H9 (cell line): ENCODE measurements around the gene CHST13. TPM values are rescaled to one million over a fixed set of nuclear protein-coding genes. Genes with fewer than 3 reads are reported as not detected.

Experiments
- DNase-seq: peaks from one replicate; pipeline ENCODE4 v3.0.0-alpha.2; 2017
- H2AFZ ChIP-seq: one replicate; pipeline ENCODE4 v1.6.1; 2013; ENCODE audit warnings: mild to moderate bottlenecking, low read length, control low read depth, moderate library complexity
- H2AK5ac ChIP-seq: 2 replicates; pipeline ENCODE4 v1.6.1; 2013; ENCODE audit warnings: low read length, control low read depth, mixed read lengths; ENCODE audit not compliant: insufficient read length
- H2BK120ac ChIP-seq: one replicate; pipeline ENCODE4 v1.6.1; 2013; ENCODE audit warnings: low read depth, mild to moderate bottlenecking, low read length, control low read depth, inconsistent platforms; ENCODE audit not compliant: poor library complexity, severe bottlenecking
- H2BK12ac ChIP-seq: 2 replicates; pipeline ENCODE4 v1.6.1; 2013; ENCODE audit warnings: low read length, control low read depth, mixed read lengths, low read depth; ENCODE audit not compliant: insufficient read length
- H2BK15ac ChIP-seq: 2 replicates; pipeline ENCODE4 v1.6.1; 2013; ENCODE audit warnings: low read depth, low read length, control low read depth
- H2BK20ac ChIP-seq: one replicate; pipeline ENCODE4 v1.6.1; 2013; ENCODE audit warnings: low read depth, mild to moderate bottlenecking, low read length, control low read depth, inconsistent platforms; ENCODE audit not compliant: poor library complexity, severe bottlenecking
- H2BK5ac ChIP-seq: 2 replicates; pipeline ENCODE4 v1.6.1; 2013; ENCODE audit warnings: low read length, control low read depth, mixed read lengths; ENCODE audit not compliant: insufficient read length
- H3K14ac ChIP-seq: 2 replicates; pipeline ENCODE4 v1.6.1; 2013; ENCODE audit warnings: low read length, control low read depth; ENCODE audit not compliant: insufficient read depth
- H3K18ac ChIP-seq: 2 replicates; pipeline ENCODE4 v1.6.1; 2013; ENCODE audit warnings: low read depth, mild to moderate bottlenecking, mixed read lengths, low read length, control low read depth; ENCODE audit not compliant: insufficient read length
- H3K23ac ChIP-seq: 2 replicates; pipeline ENCODE4 v1.6.1; 2013; ENCODE audit warnings: low read length, control low read depth, mixed read lengths, low read depth; ENCODE audit not compliant: insufficient read length
- H3K23me2 ChIP-seq: 2 replicates; pipeline ENCODE4 v1.6.1; 2013; ENCODE audit warnings: low read depth, mild to moderate bottlenecking, mixed read lengths, low read length, control low read depth; ENCODE audit not compliant: insufficient read length, poor library complexity, severe bottlenecking
- H3K27ac ChIP-seq: 2 replicates; pipeline ENCODE4 v1.5.1; 2013; ENCODE audit warnings: low read length, control low read depth, mixed read lengths, low read depth; ENCODE audit not compliant: insufficient read length
- H3K27me3 ChIP-seq: 2 replicates; pipeline ENCODE4 v1.6.1; 2013; ENCODE audit warnings: low read length, control low read depth, inconsistent platforms; ENCODE audit not compliant: insufficient read depth
- H3K4ac ChIP-seq: 2 replicates; pipeline ENCODE4 v1.6.1; 2013; ENCODE audit warnings: low read depth, mild to moderate bottlenecking, control low read depth, inconsistent platforms, low read length, moderate library complexity
- H3K4me1 ChIP-seq: 2 replicates; pipeline ENCODE4 v1.6.1; 2013; ENCODE audit warnings: low read length, control low read depth, inconsistent platforms; ENCODE audit not compliant: insufficient read depth
- H3K4me2 ChIP-seq: 2 replicates; pipeline ENCODE4 v1.6.1; 2013; ENCODE audit warnings: low read length, control low read depth, mixed read lengths; ENCODE audit not compliant: insufficient read length, insufficient read depth
- H3K56ac ChIP-seq: 2 replicates; pipeline ENCODE4 v1.6.1; 2013; ENCODE audit warnings: low read depth, mild to moderate bottlenecking, mixed read lengths, low read length, control low read depth; ENCODE audit not compliant: insufficient read length
- H3K79me1 ChIP-seq: 2 replicates; pipeline ENCODE4 v1.6.1; 2013; ENCODE audit warnings: low read depth, mild to moderate bottlenecking, moderate library complexity, low read length, control low read depth, inconsistent platforms; ENCODE audit not compliant: insufficient read depth, poor library complexity, severe bottlenecking
- H3K79me2 ChIP-seq: 2 replicates; pipeline ENCODE4 v1.6.1; 2013; ENCODE audit warnings: low read length, control low read depth, inconsistent platforms; ENCODE audit not compliant: insufficient read depth
- H3K9ac ChIP-seq: 2 replicates; pipeline ENCODE4 v1.6.1; 2013; ENCODE audit warnings: low read length, control low read depth, mixed read lengths; ENCODE audit not compliant: insufficient read length; ENCODE audit errors: extremely low read depth
- H3K9me3 ChIP-seq: one replicate; pipeline ENCODE4 v1.6.1; 2013; ENCODE audit warnings: low read depth, low read length, inconsistent platforms; ENCODE audit not compliant: control insufficient read depth
- H3T11ph ChIP-seq: one replicate; pipeline ENCODE4 v1.6.1; 2013; ENCODE audit warnings: mild to moderate bottlenecking, low read length, control low read depth, inconsistent platforms
- H4K20me1 ChIP-seq: one replicate; pipeline ENCODE4 v1.6.1; 2013; ENCODE audit not compliant: control insufficient read depth, insufficient read length, insufficient read depth
- H4K5ac ChIP-seq: 2 replicates; pipeline ENCODE4 v1.6.1; 2013; ENCODE audit warnings: low read depth, mild to moderate bottlenecking, mixed read lengths, low read length, control low read depth; ENCODE audit not compliant: insufficient read length
- H4K8ac ChIP-seq: replicated peaks from 2 replicates; pipeline ENCODE4 v1.6.1; 2013; ENCODE audit warnings: low read length, control low read depth, mixed read lengths, low read depth; ENCODE audit not compliant: insufficient read length
- H4K91ac ChIP-seq: 2 replicates; pipeline ENCODE4 v1.6.1; 2013; ENCODE audit warnings: low read depth, mild to moderate bottlenecking, moderate library complexity, mixed read lengths, low read length, control low read depth; ENCODE audit not compliant: insufficient read length
- H3K27ac Mint-ChIP-seq, 3 experiments: 2 replicates in 2 of 3; 3 replicates in 1 of 3; pipeline ENCODE4 v1.8.0; 2020 to 2021; ENCODE audit warnings: mixed read lengths in 3 of 3, mild to moderate bottlenecking in 1 of 3, moderate library complexity in 1 of 3
- H3K27me3 Mint-ChIP-seq: 2 replicates; pipeline ENCODE4 v1.8.0; 2021; ENCODE audit warnings: low read depth, mild to moderate bottlenecking, moderate library complexity, mixed read lengths
- H3K36me3 Mint-ChIP-seq, 3 experiments: 2 replicates in 2 of 3; 3 replicates in 1 of 3; pipeline ENCODE4 v1.8.0; 2020 to 2021; ENCODE audit warnings: low read depth in 3 of 3, mixed read lengths in 3 of 3; ENCODE audit not compliant: insufficient read depth in 1 of 3
- H3K4me1 Mint-ChIP-seq, 2 experiments: 2 replicates each; pipeline ENCODE4 v1.8.0; 2020; ENCODE audit warnings: mixed read lengths in 2 of 2
- H3K4me3 Mint-ChIP-seq, 2 experiments: 2 replicates in 1 of 2; 3 replicates in 1 of 2; pipeline ENCODE4 v1.8.0; 2020 to 2021; ENCODE audit warnings: mild to moderate bottlenecking in 2 of 2, mixed read lengths in 2 of 2, moderate library complexity in 1 of 2
- H3K9me3 Mint-ChIP-seq, 2 experiments: 2 replicates in 1 of 2; 3 replicates in 1 of 2; pipeline ENCODE4 v1.8.0; 2020; ENCODE audit warnings: mild to moderate bottlenecking in 2 of 2, mixed read lengths in 2 of 2, moderate library complexity in 1 of 2
- CTCF ChIP-seq: fragments of 200-600 bp; sonication (generic); conservative IDR thresholded peaks from 3 replicates; pipeline ENCODE4 v1.8.0; 2021; ENCODE audit warnings: antibody characterized with exemption, mild to moderate bottlenecking
- WGBS: extraction: QIAGEN DNeasy Blood & Tissue Kit; methylation state at CpG from one replicate; pipeline ENCODE4 v1.1.7; 2013; ENCODE audit warnings: missing lambda C conversion rate, low lambda C conversion rate, mixed read lengths; ENCODE audit not compliant: insufficient read length; ENCODE audit errors: extremely low coverage; 5-methylcytosine and 5-hydroxymethylcytosine counted together
- total RNA-seq: library from RNA; stranded (reverse); gene quantifications from 2 replicates; pipeline ENCODE4 v1.2.1, GENCODE V29; 2021

Gene CHST13
- total RNA-seq, 1 experiment from 2014 or later = 0.85 TPM

GRCh38 chr3:126522363-126522788 is 1.6 kb upstream of the CHST13 start:
- no peak overlapping the region for H3K23ac ChIP-seq

More at GRCh38 chr3:126522363-126522788, 1.6 kb upstream of the CHST13 start:
- Histone ChIP-seq H3K23me2 (no peaks in the 10 kb centered on the region), H3K9me3 (no peaks in the 10 kb centered on the region), H2BK20ac (no peak overlapping the region), H3K79me2 (no peaks in the 10 kb centered on the region), H3K4me2 (no peak overlapping the region), H3K18ac (no peak overlapping the region), H3K79me1 (no peaks in the 10 kb centered on the region), H2AFZ (no peak overlapping the region), H2BK5ac (no peak overlapping the region), H3K14ac (no peak overlapping the region), H3K56ac (no peak overlapping the region), H2BK120ac (no peak overlapping the region), H2BK12ac (no peak overlapping the region), H4K91ac (no peak overlapping the region), H3K4ac (no peak overlapping the region), H3K4me1 (no peaks in the 10 kb centered on the region), H3K27me3 (no peaks in the 10 kb centered on the region; the same call in 1 of the 2 replicates), H3K9ac (no peak overlapping the region), H4K8ac (no peak overlapping the region), H4K20me1 (no peaks in the 10 kb centered on the region), H3T11ph (no peak overlapping the region), H4K5ac (no peak overlapping the region), H3K27ac (no peak overlapping the region), H2BK15ac (no peak overlapping the region), H2AK5ac (no peak overlapping the region)
- no CpG with 5 or more reads among the region's 6 CpGs for WGBS
- peaks cover 4 to 20% of the 10 kb centered on the region in 2 experiments; a peak in 2 of 4 replicates for H3K4me1 Mint-ChIP-seq
- no peaks in the 10 kb centered on the region for H3K36me3 Mint-ChIP-seq
- H3K27ac Mint-ChIP-seq = no peak overlapping the region
- H3K27me3 Mint-ChIP-seq = peaks cover 42% of the 10 kb centered on the region
- TF ChIP-seq CTCF = peak; percentile 89
- no peaks in the 10 kb centered on the region; a peak in 1 of 5 replicates for H3K9me3 Mint-ChIP-seq
- DNase-seq = peak; percentile 76
- H3K4me3 Mint-ChIP-seq = no peak overlapping the region
